K562 (cell line): Measurements from ENCODE around the gene XPO1. TPM values are rescaled to one million over a fixed set of nuclear protein-coding genes. Genes with fewer than 3 reads are reported as not detected.

Experiments used
- AFF4 ChIP-seq: sonication (generic); formaldehyde crosslinking; IDR thresholded peaks from 2 replicates; pipeline ENCODE4 v1.8.0; 2023; ENCODE audit warnings: mild to moderate bottlenecking, missing genetic modification reagents
- ATF3 ChIP-seq, 2 experiments: fragments of 450-650 bp in 1 of 2; sonication (generic) in 1 of 2; formaldehyde crosslinking in 1 of 2; IDR thresholded peaks in 1 of 2; conservative IDR thresholded peaks in 1 of 2; 2 replicates each; pipeline versions ENCODE4 v1.6.1 to v1.8.1; 2016 to 2023; ENCODE audit warnings: mild to moderate bottlenecking in 2 of 2, moderate library complexity in 2 of 2, inconsistent platforms in 1 of 2, missing genetic modification reagents in 1 of 2
- CBX1 ChIP-seq: sonication (generic); IDR thresholded peaks from 2 replicates; pipeline ENCODE4 v1.6.1; 2016; ENCODE audit warnings: antibody characterized with exemption, low read depth, mild to moderate bottlenecking
- CREB1 ChIP-seq, 2 experiments: sonication (generic) in 1 of 2; formaldehyde crosslinking in 1 of 2; IDR thresholded peaks; 2 replicates each; pipeline versions ENCODE4 v1.6.1 to v1.8.0; 2012 to 2022; ENCODE audit warnings: inconsistent platforms in 1 of 2, mild to moderate bottlenecking in 1 of 2, missing genetic modification reagents in 1 of 2, moderate library complexity in 1 of 2
- GABPA ChIP-seq: fragments of 200-800 bp; sonication (Bioruptor generic); conservative IDR thresholded peaks from 2 replicates; pipeline ENCODE4 v1.6.1; 2016; ENCODE audit warnings: low read depth, missing genetic modification characterization, missing compliant biosample characterization
- GMEB1 ChIP-seq: fragments of 250-450 bp; sonication (Bioruptor Pico); IDR thresholded peaks from 2 replicates; pipeline ENCODE4 v1.4.0; 2020; ENCODE audit warnings: mild to moderate bottlenecking
- MXI1 ChIP-seq: IDR thresholded peaks from 2 replicates; pipeline ENCODE4 v1.6.1; 2011; ENCODE audit warnings: low read depth, mild to moderate bottlenecking, improper control_type of control experiment, low read length
- PHF20 ChIP-seq: fragments of 450-650 bp; IDR thresholded peaks from 2 replicates; pipeline ENCODE4 v1.6.1; 2018; ENCODE audit not compliant: partially characterized antibody
- RBM39 ChIP-seq: fragments of 200-400 bp; formaldehyde crosslinking; optimal IDR thresholded peaks from 2 replicates; pipeline ENCODE3; 2018; ENCODE audit warnings: low read depth, low read length
- SRSF3 ChIP-seq: fragments of 200-400 bp; formaldehyde crosslinking; IDR thresholded peaks from 2 replicates; pipeline ENCODE4 v1.6.1; 2016; ENCODE audit warnings: mild to moderate bottlenecking, low read length, moderate library complexity; ENCODE audit not compliant: insufficient read depth
- TBP ChIP-seq: optimal IDR thresholded peaks from 2 replicates; pipeline ENCODE3; 2011; ENCODE audit warnings: low read depth, low read length, improper control_type of control experiment
- polyA plus RNA-seq, 8 experiments: library from polyadenylated mRNA; depleted of rRNA in 4 of 8; stranded (reverse) in 5 of 8; unstranded in 3 of 8; fragments of >200 nt; fragmentation: Nextera tagmentation in 2 of 8; fragmentation: Illumina TruSeq in 1 of 8; extraction: Ambion mirVana in 2 of 8; extraction: Trizol in 1 of 8; gene quantifications; 2 replicates each; pipeline versions ENCODE4 v1.2.1 to v1.2.3, GENCODE V29; 2011 to 2014; ENCODE audit warnings: inconsistent platforms in 1 of 8, missing spikeins in 1 of 8
- total RNA-seq, 7 experiments: library from RNA; depleted of rRNA in 6 of 7; stranded (reverse); fragments of >200 nt in 6 of 7; fragmentation: Illumina TruSeq in 2 of 7; extraction: Trizol in 2 of 7; gene quantifications; 2 replicates each; pipeline versions ENCODE4 v1.2.1 to v1.2.3, GENCODE V29; 2011 to 2021; ENCODE audit warnings: low replicate concordance in 1 of 7
- TF ChIP-seq, protein P1 (sequence below): fragments of 450-650 bp; formaldehyde crosslinking; IDR thresholded peaks from 2 replicates; pipeline ENCODE4 v1.4.0; 2022; ENCODE audit warnings: mild to moderate bottlenecking, moderate library complexity
- TF ChIP-seq, protein P2 (sequence below): IDR thresholded peaks from 3 replicates; pipeline ENCODE4 v1.6.1; 2011; ENCODE audit warnings: borderline replicate concordance, mild to moderate bottlenecking, moderate library complexity; ENCODE audit not compliant: insufficient read length; ENCODE audit errors: extremely low read depth

Gene XPO1
- total and polyA plus RNA-seq, 9 of the 15 experiments (the other 6 are each of a cell fraction or from before 2014, with no cell fraction given), result 86.2 to 307 (median 216) TPM

DNA sequence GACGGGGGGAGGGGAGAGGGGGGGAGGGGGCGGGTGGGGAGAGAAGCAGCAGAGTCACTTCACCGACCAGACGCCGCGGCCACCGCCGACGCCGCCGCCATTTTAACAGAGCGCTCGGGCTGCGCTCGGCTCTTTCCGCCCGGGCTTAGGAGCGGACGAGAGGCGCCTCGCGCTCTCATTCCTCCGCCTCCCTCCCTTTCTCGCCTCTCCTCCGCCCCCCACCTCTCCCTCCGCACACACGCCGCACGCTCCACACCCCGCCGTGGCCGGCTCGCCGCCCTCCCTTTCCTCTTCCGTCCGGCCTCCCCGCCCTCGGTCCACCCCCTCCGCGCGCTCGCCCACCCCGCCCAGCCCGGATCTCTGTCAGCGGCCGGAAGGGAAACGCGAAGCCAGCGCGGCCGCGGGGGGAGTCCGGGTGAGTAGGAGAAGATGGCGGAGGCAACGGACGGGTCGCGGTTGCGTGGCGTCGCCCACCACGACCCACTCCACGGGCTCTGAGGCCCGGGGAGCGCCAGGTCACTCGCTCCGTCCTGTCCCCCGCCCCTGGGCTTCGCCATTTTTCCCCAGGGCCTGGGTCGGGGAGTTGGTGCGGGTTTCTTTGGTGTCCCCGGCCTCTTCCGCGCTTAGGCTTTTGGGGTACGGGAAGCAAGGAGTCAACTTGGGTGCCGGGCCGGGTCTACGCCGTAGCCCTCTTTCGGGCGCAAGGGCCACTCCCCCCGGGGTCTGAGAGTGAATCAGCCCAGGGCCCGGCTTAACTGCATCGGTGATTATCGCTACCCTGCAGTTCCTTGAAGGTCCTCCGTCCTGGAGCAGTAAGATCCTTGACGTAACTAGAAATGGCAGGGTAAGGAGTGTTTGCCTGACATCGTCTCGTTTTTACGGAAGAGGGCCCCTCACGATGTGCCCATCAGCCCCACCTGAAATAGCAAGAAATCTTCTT is 66.9 kb downstream of the XPO1 start, which contains the start of gene USP34 (continued):
- TF ChIP-seq MXI1 (0 out of 2 replicates have a peak, but pooled peaks have one; percentile 20), CREB1 (IDR thresholded peaks at IDR 0.05) (peak; percentile 39), CREB1 (CRISPR knock-in tag; IDR thresholded peaks at IDR 0.05) (peak; percentile 44; the same call in 1 of the 2 replicates), ATF3 (IDR thresholded peaks at IDR 0.05) (peak; percentile 16; the same call in 1 of the 2 replicates), ATF3 (CRISPR knock-in tag; conservative IDR thresholded peaks at IDR 0.05) (0 out of 2 replicates have a peak, but pooled peaks have one; percentile 19), GABPA (tag) (peak; percentile 94), TBP (peak; percentile 63), CBX1 (peak; percentile 95), AFF4 (CRISPR knock-in tag) (peak; percentile 71), RBM39 (no peak), PHF20 (peak; percentile 71), GMEB1 (CRISPR knock-in tag) (peak; percentile 68), SRSF3 (peak; percentile 61; the same call in 1 of the 2 replicates)
- TF ChIP-seq, protein P1, sequence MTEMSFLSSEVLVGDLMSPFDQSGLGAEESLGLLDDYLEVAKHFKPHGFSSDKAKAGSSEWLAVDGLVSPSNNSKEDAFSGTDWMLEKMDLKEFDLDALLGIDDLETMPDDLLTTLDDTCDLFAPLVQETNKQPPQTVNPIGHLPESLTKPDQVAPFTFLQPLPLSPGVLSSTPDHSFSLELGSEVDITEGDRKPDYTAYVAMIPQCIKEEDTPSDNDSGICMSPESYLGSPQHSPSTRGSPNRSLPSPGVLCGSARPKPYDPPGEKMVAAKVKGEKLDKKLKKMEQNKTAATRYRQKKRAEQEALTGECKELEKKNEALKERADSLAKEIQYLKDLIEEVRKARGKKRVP (CRISPR knock-in tag), result 0 out of 2 replicates have a peak, but pooled peaks have one; percentile 30
- TF ChIP-seq, protein P2, sequence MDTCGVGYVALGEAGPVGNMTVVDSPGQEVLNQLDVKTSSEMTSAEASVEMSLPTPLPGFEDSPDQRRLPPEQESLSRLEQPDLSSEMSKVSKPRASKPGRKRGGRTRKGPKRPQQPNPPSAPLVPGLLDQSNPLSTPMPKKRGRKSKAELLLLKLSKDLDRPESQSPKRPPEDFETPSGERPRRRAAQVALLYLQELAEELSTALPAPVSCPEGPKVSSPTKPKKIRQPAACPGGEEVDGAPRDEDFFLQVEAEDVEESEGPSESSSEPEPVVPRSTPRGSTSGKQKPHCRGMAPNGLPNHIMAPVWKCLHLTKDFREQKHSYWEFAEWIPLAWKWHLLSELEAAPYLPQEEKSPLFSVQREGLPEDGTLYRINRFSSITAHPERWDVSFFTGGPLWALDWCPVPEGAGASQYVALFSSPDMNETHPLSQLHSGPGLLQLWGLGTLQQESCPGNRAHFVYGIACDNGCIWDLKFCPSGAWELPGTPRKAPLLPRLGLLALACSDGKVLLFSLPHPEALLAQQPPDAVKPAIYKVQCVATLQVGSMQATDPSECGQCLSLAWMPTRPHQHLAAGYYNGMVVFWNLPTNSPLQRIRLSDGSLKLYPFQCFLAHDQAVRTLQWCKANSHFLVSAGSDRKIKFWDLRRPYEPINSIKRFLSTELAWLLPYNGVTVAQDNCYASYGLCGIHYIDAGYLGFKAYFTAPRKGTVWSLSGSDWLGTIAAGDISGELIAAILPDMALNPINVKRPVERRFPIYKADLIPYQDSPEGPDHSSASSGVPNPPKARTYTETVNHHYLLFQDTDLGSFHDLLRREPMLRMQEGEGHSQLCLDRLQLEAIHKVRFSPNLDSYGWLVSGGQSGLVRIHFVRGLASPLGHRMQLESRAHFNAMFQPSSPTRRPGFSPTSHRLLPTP, result no peak
